Neural progenitor cell (in vitro differentiated cells): Measurements from ENCODE around the gene LRRN4.

Experiments used
- EZH2 ChIP-seq: fragments of 200-600 bp; sonication (generic); IDR thresholded peaks from 2 replicates; pipeline ENCODE4 v1.6.1; 2017; ENCODE audit warnings: antibody characterized with exemption, mild to moderate bottlenecking, moderate library complexity
- TF ChIP-seq, protein P1 (sequence below): fragments of 200-600 bp; sonication (generic); IDR thresholded peaks from 2 replicates; pipeline ENCODE4 v1.5.1; 2017; ENCODE audit warnings: antibody characterized with exemption, mild to moderate bottlenecking

GRCh38 chr20:6074784-6075183, 20.9 kb upstream of the LRRN4 start:
- TF ChIP-seq EZH2: no peak
- TF ChIP-seq, protein P1, sequence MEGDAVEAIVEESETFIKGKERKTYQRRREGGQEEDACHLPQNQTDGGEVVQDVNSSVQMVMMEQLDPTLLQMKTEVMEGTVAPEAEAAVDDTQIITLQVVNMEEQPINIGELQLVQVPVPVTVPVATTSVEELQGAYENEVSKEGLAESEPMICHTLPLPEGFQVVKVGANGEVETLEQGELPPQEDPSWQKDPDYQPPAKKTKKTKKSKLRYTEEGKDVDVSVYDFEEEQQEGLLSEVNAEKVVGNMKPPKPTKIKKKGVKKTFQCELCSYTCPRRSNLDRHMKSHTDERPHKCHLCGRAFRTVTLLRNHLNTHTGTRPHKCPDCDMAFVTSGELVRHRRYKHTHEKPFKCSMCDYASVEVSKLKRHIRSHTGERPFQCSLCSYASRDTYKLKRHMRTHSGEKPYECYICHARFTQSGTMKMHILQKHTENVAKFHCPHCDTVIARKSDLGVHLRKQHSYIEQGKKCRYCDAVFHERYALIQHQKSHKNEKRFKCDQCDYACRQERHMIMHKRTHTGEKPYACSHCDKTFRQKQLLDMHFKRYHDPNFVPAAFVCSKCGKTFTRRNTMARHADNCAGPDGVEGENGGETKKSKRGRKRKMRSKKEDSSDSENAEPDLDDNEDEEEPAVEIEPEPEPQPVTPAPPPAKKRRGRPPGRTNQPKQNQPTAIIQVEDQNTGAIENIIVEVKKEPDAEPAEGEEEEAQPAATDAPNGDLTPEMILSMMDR: no peak
